Right lung (tissue), 5 donors: ENCODE data around the gene FEM1C. TPM values are rescaled to one million over a fixed set of nuclear protein-coding genes. Genes with fewer than 3 reads are reported as not detected.

ENCODE experiments used
- DNase-seq, 2 donors: peaks; one replicate each; pipeline ENCODE4 v3.0.0-alpha.2; 2013
- polyA plus RNA-seq, 5 donors: library from polyadenylated mRNA; unstranded; fragments of 120-200 nt; gene quantifications; one replicate each; pipeline versions ENCODE4 v1.2.1 to v1.2.3, GENCODE V29; 2013; ENCODE audit warnings: inconsistent platforms in 1 of 5, low replicate concordance in 1 of 5; ENCODE audit not compliant: insufficient read length in 5 of 5, insufficient read depth in 1 of 5

The FEM1C gene
- polyA plus RNA-seq, 5 donors, result 16.5 to 27.4 (median 25.1) TPM

DNA sequence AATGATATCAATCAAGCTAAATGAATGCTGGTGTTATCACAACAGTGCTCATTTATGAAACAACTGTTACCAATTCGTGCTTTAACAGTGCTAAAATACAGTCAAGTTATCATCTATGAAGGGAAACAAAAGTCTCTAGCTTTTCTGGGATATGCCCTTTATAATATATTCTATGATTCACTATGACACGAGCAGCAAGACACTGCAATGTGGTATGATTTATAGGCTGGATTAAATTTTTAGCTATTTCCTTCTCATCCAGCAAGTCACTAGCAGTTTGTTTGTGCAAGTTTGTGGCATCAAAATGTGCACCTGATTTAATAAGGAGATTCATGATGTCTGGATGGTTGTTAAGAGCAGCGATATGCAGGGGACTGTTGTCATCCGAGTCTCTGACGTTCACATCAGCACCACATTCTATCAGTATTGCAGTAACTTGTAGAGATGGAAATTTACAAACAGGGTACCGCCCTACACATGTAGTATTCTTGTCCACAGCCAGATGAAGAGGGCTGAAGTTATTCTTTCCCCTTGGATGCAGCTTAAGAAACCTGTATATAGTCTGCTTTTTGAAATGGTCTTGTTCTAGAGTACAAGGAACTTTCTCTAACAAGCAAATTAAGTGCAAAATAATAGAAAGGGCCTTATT lies 20.3 kb downstream of the FEM1C start:
- no peak for DNase-seq

DNA sequence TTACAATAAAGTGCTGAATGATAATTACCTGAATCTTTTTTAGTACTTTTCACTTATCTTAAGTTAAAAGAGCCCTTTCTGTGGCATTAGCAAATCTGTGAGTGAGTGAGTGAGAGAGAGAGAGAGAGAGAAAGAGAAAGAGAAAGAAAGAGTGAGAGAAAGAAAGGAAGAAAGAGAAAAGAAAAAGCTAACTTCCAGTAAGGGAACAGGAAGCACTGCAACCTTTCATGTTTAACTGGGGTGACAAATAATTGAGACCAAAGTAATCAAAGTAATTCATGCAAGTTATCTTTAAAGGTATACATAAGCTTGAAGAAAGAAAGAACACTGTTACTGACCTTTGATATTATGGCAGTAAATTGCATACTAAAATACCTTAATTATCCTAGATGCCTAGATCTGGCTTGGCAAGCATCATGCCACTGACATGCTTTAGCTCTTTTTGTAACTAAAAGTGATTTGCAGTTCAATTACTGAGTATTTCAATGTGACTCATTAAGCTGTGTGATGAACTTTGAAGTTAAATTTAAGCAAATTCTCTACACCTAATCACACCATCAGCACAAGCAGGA lies 21.7 kb downstream of the FEM1C start:
- no peak for DNase-seq

DNA sequence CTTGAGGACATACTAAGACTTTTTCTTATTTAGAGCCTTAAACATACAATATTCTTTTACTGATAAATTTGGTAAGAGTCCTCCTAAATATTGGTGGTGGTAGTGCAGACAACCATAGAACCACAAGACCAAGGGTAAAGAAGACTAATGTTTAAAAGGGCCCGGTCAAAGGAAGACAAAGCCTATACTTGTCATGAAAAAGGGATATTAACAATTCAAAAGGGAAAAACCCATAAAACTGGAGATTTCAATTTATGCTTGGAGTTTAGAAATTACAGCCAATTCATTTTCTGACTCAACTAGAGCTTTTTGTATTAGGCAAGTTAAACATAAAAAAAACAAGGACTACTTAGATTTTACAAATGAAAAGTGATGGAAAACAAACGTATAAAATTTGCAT lies 24.4 kb downstream of the FEM1C start:
- DNase-seq, result no peak

DNA sequence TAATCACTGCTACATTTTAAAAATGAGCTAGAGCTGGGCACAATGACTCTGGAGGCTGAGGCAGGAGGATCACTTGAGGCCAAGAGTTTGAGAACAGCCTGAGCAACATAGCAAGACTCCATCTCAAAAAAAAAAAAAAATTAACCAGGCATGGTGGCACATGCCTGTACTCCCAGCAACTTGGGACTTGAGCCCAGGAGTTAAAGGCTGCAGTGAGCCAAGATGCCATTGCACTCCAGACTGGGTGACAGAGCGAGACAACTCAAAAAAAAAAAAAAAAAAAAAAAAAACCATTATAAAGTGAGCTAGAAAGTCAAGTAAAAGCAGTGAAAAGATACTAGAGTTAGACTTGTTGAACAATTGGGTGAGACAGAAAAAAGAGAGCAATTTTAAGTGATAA lies 28.2 kb downstream of the FEM1C start:
- no peak for DNase-seq

DNA sequence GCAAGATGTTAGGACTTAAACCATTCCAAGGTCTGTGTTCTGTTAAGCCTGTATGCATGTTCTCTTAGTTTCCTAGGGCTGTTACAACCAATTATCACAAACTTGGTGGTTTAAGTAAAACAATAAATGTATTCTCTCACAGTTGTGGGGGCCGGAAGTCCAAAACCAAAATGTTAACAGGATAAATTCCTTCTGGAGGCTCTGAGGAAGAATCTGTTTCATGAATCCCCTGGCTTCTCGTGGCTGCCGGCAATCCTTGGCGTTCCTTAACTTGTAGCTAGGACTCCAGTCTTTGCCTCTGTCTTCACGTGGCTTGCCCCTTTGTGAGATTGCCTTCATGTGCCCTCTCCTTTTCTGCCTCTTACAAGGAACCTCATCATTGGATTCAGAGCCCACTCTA lies 30.4 kb downstream of the FEM1C start:
- no peak for DNase-seq

DNA sequence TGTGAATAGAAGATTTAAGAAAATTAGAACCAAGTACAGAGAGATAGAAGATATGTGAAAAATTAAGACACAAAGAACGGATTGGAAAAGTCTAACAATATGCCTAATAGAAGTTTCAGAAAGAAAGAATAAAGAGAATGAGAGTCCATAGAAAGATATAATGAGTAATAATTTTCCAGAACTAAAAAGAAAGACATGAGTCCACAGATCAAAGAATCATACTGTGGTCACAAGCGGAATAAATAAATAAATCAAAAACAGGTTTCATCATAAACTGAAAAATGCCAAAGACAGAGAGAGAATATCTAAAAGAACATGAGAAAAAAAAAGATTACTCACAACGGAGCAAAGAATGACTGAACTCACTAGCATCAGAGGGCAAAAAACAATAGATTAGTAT lies 32.9 kb downstream of the FEM1C start:
- no peak for DNase-seq

DNA sequence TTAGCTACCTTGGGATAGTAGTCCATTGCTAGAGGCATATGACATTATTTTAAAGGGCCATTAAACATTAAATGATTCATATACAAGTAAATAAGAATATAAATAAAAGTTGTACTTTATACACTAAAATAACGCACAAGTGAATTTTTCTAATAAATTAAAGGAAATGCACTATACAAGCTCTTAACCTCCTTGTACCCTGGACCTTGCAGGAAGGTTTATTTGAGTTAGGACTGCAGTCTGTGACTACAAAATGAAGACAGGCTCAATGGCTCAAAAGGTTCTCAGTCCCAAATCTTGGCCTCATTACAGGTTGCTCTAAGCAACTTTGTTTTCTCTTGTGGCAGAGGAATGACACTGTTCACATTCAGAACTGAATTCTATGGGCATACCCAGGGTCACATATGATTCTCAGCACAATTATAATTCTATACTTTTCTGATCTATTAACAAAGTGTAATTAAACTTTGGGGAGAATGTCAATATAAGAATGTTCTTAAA lies 34.4 kb downstream of the FEM1C start:
- no peak for DNase-seq

DNA sequence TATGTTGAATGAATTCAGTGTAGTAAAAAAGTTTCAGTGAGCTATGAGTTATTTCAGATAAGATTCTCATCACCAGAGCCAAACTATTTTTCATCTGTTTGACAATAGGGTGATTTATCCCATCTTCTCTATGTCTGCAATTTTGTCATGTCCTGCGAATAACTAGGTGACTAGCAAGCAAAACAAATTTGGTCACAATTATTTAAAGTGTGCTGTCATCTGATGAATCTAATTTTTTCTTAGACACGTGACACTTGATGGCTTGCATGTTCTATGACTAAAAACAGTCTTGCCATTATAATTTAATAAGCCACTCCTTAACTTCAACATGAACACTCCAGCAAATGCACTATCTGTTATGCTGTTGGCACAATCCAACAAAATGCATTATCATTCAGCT lies 35.0 kb downstream of the FEM1C start:
- no peak for DNase-seq

DNA sequence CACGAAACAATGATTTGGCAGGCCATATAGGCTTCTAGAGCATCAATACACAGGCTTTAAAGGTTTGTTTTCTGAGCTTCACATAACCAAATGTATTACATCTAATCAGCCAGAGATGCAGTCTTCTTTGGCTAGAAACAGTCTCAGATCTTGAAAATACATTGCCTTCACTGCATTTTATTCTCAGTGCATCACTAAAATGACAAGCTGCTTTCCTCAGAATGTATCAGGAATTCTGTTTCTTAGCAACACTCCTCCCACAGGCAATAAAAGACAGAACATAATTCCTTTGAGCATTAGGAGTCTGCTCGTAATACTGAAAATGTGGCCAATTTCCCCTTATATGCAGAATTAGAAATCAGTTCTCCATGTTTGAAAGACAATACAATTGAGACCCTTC lies 36.9 kb downstream of the FEM1C start:
- DNase-seq, result no peak

DNA sequence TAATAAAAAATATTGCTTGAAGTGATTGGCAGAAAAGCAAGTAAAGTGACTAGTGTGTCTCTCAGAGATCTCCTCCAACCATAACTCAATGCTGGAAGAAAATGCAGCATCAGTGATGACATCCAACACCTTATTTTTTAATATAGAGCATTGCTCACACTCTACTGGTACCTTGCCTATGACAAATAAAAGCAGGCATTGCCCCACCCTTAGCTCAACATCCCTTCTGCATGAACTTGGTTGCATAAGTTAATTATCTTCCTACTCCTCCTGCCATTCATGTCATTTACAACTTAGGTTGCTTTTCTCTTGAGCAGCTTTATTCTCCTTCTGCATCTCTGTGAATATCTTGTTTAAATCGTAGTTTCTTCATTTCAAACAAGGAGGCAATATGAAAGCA lies 41.2 kb downstream of the FEM1C start:
- no peak for DNase-seq

DNA sequence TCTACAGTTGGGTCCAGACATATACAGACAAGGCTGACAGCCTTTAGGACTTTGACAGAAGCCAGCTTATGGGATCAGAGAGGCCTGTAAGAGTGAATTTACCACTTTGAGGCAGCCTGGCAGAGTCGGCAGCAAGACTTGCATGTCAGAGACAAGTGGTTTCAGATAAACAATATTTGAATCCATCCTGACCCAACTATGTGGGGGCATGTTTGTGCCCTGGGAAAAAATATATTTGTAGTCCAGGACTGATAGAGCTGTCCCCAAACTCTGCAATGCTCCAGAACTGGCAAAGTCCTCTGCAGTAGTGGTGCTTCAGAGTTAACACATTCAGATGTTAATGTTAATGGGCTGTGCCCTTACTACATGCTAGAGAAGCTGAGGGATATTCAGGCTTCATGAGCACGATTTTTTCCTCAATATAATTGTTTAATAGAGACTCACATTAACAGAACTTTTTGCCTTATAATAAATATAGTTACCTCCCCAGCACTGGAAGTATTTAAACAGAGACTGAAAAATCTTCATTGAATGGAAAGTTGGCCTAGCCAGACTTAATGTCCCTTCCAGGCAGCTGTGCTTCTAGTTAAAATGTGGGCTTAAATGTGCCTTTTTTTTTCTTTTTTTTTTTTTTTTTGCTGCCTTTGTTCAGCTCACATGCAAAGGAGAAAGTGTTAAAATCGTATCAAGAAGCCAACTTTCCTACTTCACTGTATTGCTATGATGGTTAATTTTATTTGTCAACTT lies 42.9 kb downstream of the FEM1C start:
- DNase-seq, result no peak

DNA sequence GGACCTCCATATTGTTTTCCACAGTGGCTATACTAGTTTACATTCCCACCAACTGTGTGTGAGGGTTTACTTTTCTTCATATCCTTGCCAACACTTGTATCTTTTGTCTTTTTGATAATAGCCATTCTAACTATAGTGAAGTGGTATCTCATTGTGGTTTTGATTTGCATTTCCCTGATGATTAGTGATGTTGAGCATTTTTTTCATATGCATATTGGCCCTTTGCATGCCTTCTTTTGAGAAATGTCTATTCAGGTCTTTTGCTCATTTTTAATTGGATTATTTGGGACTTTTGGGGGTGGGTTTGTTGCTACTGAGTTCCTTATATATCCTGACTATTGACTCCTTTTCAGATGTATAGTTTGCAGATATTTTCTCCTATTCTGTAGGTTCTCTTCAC lies 44.4 kb downstream of the FEM1C start:
- no peak for DNase-seq

DNA sequence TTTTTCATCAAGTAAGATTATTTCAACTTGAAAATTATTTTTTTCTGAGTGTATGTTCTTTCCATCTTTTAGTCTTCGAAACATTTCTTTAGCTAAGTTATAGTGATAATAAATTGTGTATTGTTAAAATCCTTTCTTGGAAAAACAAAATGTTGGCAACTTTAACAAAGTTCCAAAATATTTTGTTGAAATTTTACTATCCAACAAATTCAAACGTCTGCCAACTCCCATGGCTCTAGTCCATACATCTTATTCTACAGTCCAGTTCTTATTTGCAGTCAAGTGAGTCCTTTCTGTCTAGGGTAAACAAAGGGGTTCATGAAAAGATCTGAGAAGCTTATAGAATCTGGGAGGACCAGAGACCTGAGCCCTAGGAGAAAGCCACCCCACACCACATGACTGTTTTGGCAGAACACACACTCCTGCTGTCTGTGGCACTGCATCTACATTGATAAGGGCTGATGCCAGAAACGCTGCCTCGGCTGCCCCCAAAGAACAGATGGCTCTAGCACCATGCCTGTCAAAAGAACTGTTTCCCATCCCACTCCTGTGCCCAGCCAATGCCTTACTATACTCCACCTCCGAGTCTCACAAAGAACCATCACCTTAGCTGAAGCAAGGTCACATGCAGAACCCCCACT lies 47.5 kb downstream of the FEM1C start:
- DNase-seq, result no peak

DNA sequence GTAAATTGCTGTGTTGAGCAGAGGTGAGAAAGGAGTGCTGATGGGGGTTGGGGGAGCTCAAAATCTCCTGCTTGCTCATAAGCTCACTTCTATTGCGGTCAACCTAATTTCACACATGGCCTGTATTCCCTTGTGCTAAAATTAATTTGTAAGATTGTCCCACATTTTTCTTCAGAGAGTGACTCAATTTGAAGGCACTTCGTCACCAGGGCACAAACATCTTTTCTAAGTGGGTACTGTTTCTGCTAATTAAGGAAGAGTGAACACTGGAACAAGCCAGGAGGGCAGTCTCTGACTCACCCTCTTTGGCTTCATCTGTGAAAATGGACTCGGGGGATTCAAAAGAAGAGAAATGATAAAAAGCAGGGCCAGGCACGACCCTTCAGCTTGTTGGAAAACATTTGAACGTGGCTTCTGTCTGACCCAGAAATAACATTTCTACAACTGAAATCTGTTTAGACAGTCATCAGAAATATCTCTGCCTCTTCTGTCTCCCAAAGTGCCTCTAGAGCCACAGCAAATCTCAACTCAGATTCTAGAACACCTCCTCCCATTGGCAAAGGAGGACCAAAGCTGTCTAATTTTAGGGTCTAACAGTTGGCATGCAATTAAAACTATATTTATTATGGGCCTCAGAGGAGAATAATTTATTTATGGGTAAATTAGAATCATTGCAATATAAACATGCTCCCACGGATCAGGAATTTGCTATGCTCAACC lies 49.8 kb downstream of the FEM1C start:
- DNase-seq, result no peak

DNA sequence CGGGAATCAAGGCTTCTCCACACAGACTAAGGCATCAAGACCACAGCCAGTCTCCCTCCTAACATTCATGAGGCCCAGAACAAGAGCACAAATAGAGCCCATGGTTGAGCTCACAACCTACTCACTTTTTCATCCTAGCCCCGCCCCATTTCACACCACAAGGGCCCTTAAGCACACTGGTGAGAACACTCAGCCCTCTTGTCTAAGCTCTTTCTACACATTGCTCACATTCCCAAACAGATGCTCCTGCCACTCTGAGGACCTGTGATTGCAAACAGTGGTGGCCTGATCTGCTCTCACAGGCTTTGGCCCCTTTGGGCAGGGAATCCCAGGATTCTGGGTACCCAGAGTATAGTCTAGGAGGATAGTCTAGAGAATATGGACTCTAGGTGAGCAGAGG lies 54.0 kb downstream of the FEM1C start:
- peak in 1 of 2 donors; percentile 37 for DNase-seq

DNA sequence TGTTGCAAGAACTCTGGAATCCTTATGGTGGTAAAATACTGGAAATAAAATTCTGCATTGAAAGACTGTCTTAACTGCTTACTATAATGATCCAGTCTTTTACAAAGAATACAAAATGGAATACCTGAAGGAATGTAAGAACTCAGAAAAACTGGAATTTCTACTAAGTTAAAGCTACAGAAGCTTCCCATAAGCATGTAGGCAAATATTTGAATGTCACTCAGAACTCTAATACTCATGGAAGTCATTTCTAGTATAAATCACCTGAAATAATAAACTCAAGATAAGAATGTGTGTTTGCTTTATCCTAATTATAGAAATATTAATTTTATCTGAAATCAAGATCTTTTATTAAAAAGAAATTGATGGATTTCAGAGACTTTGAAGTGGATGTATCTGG lies 54.8 kb downstream of the FEM1C start:
- DNase-seq, result no peak

DNA sequence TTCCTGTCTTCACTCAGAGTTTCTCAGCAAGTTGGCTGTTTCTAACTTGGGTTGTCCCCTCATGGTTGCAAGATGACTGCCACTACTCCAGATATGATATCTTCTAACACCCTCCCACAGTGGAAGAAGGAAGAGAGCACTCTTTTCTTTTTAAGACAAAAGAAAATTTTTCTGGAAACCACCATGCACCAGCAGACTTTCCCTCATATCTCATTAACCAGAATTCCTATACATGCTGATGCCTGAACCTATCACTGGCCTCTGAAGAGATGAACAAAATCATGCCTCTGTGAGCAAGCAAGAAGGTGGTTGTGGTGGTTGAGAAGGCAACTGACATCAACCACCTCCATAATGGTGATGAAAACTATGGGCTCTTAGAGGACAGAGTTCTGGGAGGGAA lies 56.8 kb downstream of the FEM1C start:
- no peak for DNase-seq

DNA sequence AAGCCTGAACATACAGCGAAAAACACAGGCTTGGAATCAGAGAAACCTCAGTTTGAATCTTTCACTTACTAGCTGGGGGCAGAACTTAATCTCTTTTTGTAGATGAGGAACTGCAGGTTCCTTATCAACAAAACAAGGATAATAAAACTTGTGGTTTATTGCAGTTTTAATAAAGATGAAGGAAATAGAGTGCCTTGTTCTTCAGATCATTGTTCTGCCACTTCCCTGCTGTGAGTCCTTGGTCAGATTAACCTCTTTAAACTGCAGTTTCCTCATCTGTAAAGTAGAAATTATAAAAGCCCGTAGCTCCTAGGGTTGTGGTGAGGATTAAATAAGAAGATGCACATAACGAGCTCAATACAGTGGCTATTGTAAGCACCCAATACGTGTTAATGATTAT lies 57.4 kb downstream of the FEM1C start:
- DNase-seq, result no peak

DNA sequence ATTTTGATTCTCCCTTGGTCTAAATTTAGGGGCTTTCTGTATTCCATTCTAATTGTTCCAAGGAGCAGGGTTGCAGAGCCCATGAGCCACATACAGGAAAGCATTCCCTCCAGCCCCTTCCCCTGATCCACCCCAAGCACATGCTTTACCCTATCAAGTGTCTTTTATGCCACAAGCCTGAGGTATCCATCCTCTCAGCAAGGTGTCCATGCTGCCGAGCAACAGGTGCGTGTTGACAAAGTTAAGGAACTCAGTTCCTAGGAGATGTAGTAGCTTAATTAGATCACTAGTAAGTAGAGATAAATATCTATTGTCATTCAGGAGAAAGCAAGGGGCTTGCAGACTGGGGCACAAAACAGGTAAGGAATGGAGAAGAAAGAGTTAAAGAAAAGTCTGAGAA lies 57.8 kb downstream of the FEM1C start:
- no peak for DNase-seq

DNA sequence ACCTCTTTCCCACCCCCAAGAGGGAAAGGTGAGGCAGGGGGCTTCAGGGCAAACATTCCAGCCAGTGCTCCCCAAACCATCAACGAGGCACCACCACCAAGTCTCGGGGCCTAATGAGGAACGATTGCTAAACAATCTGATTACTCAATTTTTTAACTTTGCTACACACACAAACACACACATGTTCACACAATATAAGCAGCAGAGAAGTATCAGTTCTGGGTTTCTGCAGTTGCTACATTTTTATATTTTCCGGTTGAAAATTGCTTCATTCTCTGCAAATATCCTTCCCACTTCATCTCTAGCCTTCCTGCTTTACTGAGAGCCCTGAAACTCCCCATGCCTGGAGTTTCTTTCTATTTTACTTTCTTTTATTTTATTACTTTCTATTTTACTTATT lies 60.2 kb downstream of the FEM1C start:
- DNase-seq, result no peak

DNA sequence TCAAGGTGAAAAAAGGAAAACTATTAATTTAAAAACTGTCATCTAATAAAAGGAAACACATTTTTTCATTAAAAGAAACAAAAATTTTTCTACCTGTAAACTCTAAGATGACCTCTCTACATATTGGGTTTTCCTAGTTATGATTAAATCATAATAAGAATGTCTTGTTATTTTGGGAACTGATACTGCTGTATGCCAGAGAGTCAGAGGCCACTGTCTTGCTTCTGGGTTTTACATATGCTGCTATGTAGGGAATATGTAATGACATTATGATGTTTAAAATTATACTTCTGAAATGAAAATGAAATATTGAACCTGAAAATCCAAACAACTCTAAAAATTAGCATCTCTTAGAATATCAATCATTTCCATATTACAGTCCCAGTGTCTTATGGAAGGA lies 63.7 kb downstream of the FEM1C start:
- no peak for DNase-seq

DNA sequence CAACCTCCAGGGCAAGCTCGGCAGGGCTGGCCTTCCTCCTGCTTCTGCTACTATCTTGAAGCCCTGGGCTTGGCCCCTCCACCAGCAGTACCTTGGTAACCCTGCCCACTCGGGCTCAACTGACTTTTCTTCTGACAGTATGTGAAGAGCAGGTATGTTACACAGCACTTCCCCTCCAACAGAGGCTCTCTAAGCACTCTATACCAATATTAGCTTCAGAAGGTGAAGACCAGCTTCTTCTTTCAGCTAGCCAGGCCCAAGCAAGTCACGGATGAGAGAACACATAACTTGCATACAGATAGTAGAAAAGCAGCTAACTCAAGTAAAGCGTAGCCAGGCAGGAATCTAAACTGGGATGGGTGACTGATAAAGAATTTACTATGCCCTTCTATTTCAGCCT lies 64.3 kb downstream of the FEM1C start:
- no peak for DNase-seq
